Activated naive CD4-positive, alpha-beta T cell (primary cell): ENCODE measurements around the gene KCNH2.

ENCODE experiments used
- DNase-seq, 4 experiments: peaks; one replicate each; lab custom pipeline; 2025; lab: John Stamatoyannopoulos, UW

Gene KCNH2

DNA sequence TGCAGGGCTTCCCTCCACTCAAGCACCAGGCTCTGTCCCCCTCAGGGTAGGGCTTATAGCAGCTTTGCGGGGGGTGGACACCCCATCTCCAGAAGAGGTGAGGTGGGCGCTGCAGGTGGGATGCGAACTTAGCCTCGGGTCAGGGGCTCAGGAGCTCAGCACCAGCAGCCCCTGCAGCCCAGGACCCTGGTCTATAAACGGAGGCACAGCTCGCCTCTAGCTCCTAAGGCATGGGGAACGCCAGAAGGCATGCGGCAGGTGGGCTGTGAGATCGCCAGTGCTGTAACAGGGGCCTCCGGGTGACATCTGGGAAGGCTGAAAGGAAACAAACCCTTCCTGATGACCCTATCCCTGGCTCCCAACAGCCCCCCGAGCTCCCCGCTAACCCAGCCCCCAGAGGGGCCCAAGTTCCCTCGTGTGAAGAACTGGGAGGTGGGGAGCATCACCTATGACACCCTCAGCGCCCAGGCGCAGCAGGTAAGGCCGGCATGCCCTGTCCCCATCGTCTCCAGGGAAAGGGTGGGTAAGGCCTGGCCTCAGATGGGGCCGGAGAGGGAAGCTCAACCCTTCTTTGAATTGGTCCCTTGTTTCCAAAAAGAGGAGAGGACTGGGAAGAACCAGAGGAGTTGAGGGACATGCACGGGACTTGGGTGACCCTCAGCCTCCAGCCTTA lies 16.9 kb upstream of the KCNH2 start:
- no peak for DNase-seq

DNA sequence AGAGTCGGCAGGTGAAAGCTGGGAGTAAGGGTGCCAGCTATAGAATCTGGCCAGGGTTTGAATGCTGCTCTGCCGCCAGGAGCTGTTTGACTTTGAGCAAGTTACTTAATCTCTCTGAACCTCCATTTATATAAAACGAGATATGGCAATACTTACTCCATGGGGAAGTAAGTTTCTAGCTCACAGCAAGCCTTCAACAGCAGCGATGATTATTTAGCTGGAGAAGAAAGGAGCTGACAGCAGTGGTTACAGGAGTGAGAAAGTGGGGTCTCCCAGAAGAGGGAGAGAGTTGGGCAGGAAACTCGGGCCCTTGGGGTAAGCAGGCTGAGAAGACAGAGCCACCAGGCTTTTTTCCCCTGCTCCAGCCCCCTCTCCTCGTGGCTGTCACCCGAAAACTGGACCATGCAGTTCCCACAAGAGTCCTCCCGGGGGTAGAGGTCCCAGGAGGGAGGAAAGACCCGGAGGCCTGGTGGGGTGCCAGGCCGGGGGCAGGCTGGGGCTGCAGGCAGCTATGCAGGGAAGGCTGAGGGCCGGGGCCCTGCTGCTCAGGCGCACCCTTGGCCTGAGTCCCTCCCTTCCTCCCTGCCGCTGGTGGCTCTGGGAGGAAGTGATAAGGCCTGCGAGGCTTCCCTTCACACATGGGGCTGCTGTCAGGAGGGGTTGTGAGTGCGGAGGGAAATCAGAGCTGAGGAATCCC lies 16.2 kb upstream of the KCNH2 start:
- no peak for DNase-seq

- no peak for DNase-seq
Observed at GRCh38 chr7:150993511-150993910, 15.4 kb upstream of the KCNH2 start.

DNA sequence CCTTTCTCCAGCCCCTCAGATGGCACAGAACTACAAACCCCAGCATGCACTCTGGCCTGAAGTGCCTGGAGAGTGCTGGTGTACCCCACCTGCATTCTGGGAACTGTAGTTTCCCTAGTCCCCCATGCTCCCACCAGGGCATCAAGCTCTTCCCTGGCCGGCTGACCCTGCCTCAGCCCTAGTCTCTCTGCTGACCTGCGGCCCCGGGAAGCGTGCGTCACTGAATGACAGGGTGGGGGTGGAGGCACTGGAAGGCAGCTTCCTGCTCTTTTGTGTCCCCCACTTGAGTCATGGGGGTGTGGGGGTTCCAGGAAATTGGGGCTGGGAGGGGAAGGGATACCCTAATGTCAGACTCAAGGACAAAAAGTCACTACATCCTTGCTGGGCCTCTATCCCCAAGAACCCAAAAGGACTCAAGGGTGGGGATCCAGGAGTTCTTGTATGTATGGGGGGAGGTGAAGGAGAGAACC lies 14.7 kb upstream of the KCNH2 start:
- DNase-seq = no peak

- no peak for DNase-seq
Observed at GRCh38 chr7:150992051-150992640, 14.0 kb upstream of the KCNH2 start.

- DNase-seq = no peak
Observed at GRCh38 chr7:150990416-150991186, 12.5 kb upstream of the KCNH2 start, which contains the start of gene NOS3. NOS3 (plus strand) TSS chr7:150991017; CDS start chr7:150993804, 2,787 bp downstream.

- DNase-seq = no peak
Observed at GRCh38 chr7:150989456-150989855, 11.3 kb upstream of the KCNH2 start.

DNA sequence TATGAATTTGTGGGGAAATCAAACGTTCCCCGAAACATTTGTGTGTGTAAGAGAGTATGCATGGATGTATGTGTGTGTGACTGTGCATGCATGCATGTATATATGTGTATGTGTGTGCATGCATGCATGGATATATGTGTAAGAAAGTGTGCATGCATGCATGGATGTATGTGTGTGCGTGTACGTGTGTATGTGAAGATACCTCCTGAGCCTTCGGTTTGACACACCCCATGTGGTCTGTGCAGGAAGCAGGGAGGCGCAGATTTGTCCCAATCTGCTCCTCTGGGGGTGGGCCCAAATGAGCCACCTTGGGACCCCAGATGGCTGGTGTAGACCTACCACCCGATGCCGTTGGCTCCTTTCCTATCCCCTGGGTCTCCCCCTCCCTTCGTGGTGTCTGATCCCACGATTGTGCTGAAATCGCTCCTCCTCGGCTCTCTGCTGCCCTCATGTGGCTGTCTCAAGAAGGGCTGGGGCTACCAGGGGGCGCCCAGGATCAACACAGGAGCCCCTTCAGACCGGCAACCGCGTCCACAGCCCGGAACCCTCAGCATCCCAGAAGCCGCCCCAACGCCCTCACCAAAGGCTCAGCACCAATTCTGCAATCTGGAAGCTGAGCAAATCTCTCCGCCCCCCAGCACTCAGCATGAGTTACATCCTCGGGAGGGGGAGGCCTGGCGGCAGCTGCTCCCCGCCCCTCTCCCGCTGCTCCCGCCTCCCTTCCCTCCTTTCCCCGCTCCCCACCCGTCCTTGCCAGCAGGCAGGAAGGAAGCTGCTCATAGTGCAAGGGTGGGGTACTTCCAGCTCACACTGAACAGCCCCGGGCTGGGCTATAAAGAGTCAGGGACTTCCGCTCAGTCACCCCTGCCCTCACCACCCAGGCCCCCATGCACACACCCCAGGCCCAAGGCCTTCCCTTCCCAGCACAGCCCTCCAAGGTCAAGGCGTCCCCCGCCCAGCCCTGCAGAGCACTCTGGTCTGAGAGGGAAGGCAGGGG lies 10.4 kb upstream of the KCNH2 start:
- DNase-seq = peak; percentile 29 to 58 (median 43)

- no peak for DNase-seq
Observed at GRCh38 chr7:150986556-150986955, 8.4 kb upstream of the KCNH2 start.

- peak in 2 of 4 experiments; percentile 13 to 27 for DNase-seq
Observed at GRCh38 chr7:150986099-150986512, 8.0 kb upstream of the KCNH2 start.

DNA sequence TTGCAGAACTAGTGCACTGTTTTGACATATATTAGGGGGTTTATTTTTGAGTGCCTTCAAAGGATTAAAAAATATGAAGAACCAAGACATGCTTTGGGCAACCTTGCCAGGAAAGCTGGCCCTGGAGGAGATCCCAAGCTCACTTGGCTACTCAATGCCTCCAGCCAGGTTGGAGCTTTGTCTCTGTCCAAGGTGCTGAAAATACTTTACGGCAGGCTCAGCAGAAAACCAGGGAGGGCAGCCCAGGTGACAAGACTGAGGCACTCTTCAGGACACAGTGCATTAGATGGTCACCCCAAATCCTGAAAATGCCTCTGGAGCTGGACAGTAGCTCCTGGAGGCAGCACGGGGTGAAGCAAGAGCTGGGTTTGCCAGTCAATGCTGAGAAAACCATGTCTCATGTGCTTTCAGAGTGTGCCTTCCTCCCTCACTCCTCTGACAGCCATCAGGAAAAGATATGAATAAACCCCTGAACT lies 5.8 kb upstream of the KCNH2 start:
- DNase-seq = no peak

DNA sequence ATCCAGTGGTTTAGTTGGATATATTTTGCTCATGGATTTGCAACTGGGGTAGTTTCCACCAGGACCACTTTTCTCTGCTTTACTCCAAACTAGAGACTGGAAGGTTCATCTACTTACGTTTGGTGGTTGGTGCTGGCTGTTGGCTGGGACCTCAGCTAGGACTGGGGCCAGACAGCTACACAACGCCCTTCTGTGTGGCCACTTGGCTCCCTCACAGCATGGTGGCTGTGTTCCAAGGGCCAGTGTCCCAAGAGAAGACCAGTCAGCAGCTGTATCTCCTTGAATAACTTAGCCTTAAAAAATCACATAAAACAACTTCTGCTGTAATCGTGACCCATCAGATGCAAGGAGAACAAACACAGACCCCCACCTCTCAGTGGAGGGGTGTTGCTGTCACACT lies 4.2 kb upstream of the KCNH2 start:
- DNase-seq = no peak

GRCh38 chr7:150981644-150982043 lies 3.5 kb upstream of the KCNH2 start:
- DNase-seq = no peak

DNA sequence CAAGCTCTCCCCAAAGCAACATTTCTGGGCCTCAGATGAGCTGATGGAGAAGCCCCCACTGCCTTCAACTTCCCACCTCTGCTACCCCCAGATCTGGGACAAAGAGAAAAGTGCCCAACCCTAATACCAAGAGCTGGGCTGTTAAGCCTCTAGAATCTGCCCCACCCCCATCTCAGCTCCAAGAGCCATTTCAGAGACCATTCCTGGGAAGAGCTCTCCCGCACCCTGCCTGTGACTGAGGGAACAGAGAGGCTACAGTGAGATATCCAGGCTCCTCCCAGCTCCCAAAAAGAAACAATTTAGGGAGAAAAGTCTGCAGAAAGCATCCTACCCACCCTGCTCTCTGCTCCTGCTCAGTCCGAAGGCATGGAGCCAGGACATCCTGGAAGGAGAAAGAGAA lies 2.5 kb upstream of the KCNH2 start:
- no peak for DNase-seq

DNA sequence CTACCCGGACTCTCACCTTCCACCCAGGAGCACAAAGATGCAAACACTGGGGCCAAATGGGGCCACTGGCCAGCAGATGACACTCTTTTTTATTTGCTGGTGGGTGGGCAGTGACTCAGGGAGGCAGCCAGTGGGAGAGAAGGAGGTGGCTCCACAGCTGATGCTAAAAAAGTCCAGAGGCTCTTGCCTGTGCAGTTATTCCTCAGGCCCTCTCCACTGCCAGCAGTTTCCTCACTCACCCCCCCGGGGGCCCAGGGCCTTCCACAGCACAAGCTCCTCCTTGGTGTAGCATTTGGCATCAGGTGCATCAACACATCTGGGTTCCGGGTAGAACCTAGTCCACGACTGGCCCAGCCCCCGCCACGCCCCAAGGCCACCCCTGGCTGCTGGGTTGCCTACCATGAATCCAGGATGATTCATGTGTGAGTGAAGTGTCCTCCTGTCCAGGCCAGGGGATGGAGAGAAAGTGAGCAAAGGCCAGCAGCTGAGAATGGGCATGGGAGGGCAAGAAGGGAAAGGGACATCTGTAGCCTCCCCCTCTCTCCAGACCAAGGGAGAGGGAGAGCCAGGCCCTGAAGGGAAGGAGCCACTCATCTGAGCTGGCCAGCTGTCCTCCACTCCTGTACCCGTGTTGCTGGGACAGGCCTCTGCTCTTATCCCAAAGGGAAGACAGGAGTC lies 1.7 kb upstream of the KCNH2 start:
- DNase-seq = no peak

DNA sequence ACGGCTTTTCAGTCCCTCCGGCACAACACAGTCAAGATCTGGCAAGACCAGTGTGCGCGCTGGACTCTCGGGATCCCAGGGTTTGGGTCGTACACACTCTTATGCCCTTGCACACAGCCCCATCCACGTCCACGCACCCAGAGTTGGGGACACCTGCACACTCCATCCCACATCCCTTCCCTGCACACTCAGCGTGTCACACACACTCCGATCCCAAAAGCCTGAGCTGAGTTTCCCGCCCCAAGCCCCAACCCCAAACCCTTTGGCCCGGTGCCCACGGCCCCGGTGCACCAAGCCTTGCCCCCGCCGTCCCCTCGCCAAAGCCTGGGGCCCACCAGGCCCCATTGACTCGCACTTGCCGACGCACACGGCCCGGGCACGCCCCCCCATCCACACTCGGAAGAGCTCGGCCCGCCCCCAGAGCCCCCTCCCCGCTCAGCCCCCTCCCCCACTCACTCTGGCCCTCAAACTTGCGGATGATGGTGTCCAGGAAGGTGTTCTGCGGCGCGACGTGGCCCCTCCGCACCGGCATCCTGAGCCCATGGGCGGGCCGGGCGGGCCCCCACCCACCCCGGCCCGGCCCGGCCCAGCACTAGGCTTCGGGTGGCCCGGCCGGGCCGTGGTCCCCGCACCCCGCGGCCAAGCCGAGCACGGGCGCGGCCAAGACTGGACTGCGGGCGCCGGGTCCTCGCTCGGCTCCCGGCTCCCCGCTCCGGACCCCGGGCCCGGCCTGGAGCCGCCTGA lies 567 bp downstream of the KCNH2 start:
- no peak for DNase-seq

- no peak for DNase-seq
Observed at GRCh38 chr7:150976529-150977381, 1.4 kb downstream of the KCNH2 start.

GRCh38 chr7:150975536-150976319 lies 2.4 kb downstream of the KCNH2 start:
- DNase-seq = no peak
